ENCODE measurements around the gene SLC7A1.

- TF ChIP-seq EP300 (IDR thresholded peaks at IDR 0.05): no peak
- TF ChIP-seq CTCF (IDR thresholded peaks at IDR 0.05): no peak
These were observed 86.6 kb downstream of the SLC7A1 start for GRCh38 chr13:29508876-29509252.

Data from upper lobe of left lung (tissue), 4 donors.